Measurements from ENCODE around the gene EXOSC1. TPM values are rescaled to one million over a fixed set of nuclear protein-coding genes. Genes with fewer than 3 reads are reported as not detected.

Gene EXOSC1
- total RNA-seq, 3 donors from 2014 or later, result 27.7 to 37.9 (median 36.7) TPM

DNA sequence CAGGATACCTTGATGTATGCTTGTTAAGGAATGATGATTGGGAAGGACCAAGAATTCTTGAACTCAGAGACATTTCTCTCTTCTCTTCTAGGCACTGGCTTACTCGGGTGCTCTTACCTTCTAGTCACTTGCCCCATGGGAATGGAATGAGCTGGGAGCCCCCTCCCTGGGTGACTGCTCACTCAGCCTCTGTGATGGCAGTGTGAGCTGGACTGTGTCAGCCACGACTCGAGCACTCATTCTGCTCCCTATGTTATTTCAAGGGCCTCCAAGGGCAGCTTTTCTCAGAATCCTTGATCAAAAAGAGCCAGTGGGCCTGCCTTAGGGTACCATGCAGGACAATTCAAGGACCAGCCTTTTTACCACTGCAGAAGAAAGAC, 10.9 kb upstream of the EXOSC1 start:
- Histone ChIP-seq H3K36me3 (peaks cover 4% of the 10 kb centered on the region), H3K27ac (no peak overlapping the region), H3K4me3 (no peak overlapping the region), H3K4me1 (no peaks in the 10 kb centered on the region), H3K27me3 (no peaks in the 10 kb centered on the region), H3K9me3 (no peaks in the 10 kb centered on the region)
- no peak for TF ChIP-seq POLR2A (IDR thresholded peaks at IDR 0.05)
- no peak for TF ChIP-seq POLR2AphosphoS5 (IDR thresholded peaks at IDR 0.05)
- TF ChIP-seq, protein P1, sequence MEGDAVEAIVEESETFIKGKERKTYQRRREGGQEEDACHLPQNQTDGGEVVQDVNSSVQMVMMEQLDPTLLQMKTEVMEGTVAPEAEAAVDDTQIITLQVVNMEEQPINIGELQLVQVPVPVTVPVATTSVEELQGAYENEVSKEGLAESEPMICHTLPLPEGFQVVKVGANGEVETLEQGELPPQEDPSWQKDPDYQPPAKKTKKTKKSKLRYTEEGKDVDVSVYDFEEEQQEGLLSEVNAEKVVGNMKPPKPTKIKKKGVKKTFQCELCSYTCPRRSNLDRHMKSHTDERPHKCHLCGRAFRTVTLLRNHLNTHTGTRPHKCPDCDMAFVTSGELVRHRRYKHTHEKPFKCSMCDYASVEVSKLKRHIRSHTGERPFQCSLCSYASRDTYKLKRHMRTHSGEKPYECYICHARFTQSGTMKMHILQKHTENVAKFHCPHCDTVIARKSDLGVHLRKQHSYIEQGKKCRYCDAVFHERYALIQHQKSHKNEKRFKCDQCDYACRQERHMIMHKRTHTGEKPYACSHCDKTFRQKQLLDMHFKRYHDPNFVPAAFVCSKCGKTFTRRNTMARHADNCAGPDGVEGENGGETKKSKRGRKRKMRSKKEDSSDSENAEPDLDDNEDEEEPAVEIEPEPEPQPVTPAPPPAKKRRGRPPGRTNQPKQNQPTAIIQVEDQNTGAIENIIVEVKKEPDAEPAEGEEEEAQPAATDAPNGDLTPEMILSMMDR (IDR thresholded peaks at IDR 0.05), result no peak
- intact Hi-C loops (cut with DNase I; ENCODE audit: low total_unique reads), result no loop called here
- DNase-seq (ENCODE audit: low spot score in 2 of 2), result no peak

- intact Hi-C loops (cut with DNase I; ENCODE audit: low total_unique reads), result no loop called here
- Histone ChIP-seq H3K9me3 (no peaks in the 10 kb centered on the region), H3K4me1 (no peaks in the 10 kb centered on the region), H3K27me3 (no peaks in the 10 kb centered on the region), H3K27ac (peak overlapping the region in 1 of 2 donors; percentile 26), H3K36me3 (peaks cover 4% of the 10 kb centered on the region), H3K4me3 (no peak overlapping the region)
- DNase-seq (ENCODE audit: low spot score in 2 of 2), result no peak
- TF ChIP-seq POLR2A (IDR thresholded peaks at IDR 0.05) (no peak), POLR2AphosphoS5 (IDR thresholded peaks at IDR 0.05) (no peak)
- TF ChIP-seq, protein P1 (IDR thresholded peaks at IDR 0.05), result no peak
These were observed 10.4 kb upstream of the EXOSC1 start for GRCh38 chr10:97456034-97456685.

DNA sequence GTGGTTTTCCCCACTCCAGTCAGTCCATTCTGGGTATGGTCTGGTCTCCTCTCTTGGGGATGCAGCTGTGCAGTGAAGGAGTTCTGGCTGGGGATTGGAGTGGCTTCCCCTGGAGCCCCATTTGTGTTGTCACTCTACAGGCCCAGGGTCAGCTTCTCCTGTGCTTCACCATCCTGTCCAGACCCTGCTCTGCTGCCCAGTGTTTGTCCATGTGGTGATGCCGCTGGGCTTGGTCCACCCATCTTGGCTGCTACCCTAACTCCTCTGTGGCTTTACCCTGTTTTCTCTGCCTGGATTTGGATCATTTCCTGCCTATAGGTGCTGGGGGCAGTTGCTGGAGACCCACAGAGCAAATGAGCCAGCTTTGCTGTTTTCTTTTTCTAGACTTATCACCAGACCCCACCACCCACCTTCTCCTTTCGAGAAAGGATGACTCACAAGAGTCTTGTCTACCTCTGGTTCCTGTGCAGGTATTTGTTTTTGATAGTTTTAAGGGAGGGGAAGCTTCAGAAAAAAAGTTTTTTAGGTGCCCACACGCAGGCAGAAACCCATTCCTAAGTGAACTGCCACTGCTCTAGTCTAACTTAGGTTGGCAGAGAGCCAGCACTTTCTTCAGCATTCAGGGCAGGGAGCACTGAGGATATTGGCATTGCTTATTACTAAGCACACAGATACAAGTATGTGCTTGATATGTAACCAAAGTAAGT, 8.7 kb upstream of the EXOSC1 start:
- H3K36me3 ChIP-seq, result no peaks in the 10 kb centered on the region
- H3K4me3 ChIP-seq, result no peak overlapping the region
- H3K9me3 ChIP-seq, result no peaks in the 10 kb centered on the region
- no peak for DNase-seq (ENCODE audit: low spot score in 2 of 2)
- TF ChIP-seq POLR2AphosphoS5 (IDR thresholded peaks at IDR 0.05) (no peak), POLR2A (IDR thresholded peaks at IDR 0.05) (no peak)
- TF ChIP-seq, protein P1 (IDR thresholded peaks at IDR 0.05), result no peak
- H3K27me3 ChIP-seq, result no peaks in the 10 kb centered on the region
- intact Hi-C loops (cut with DNase I; ENCODE audit: low total_unique reads), result no loop called here
- peak overlapping the region; percentile 26 to 64 for H3K27ac ChIP-seq
- no peaks in the 10 kb centered on the region for H3K4me1 ChIP-seq

- Histone ChIP-seq H3K27ac (peak overlapping the region in 1 of 2 donors; percentile 10), H3K4me3 (no peak overlapping the region), H3K9me3 (no peaks in the 10 kb centered on the region), H3K4me1 (peaks cover 1 to 4% of the 10 kb centered on the region in 2 donors), H3K36me3 (no peaks in the 10 kb centered on the region), H3K27me3 (no peaks in the 10 kb centered on the region)
- DNase-seq (ENCODE audit: low spot score in 2 of 2), result no peak
- TF ChIP-seq POLR2A (IDR thresholded peaks at IDR 0.05), result no peak
- TF ChIP-seq POLR2AphosphoS5 (IDR thresholded peaks at IDR 0.05), result no peak
- TF ChIP-seq, protein P1 (IDR thresholded peaks at IDR 0.05), result no peak
- intact Hi-C loops (cut with DNase I; ENCODE audit: low total_unique reads), result no loop called here
These were observed 6.5 kb upstream of the EXOSC1 start for GRCh38 chr10:97452352-97452751.

- Histone ChIP-seq H3K36me3 (no peaks in the 10 kb centered on the region), H3K9me3 (no peaks in the 10 kb centered on the region), H3K27me3 (no peaks in the 10 kb centered on the region), H3K4me3 (no peak overlapping the region), H3K4me1 (peaks cover 4 to 11% of the 10 kb centered on the region in 2 donors), H3K27ac (peak overlapping the region; percentile 18 to 30)
- intact Hi-C loops (cut with DNase I; ENCODE audit: low total_unique reads), result no loop called here
- no peak for TF ChIP-seq POLR2AphosphoS5 (IDR thresholded peaks at IDR 0.05)
- no peak for TF ChIP-seq POLR2A (IDR thresholded peaks at IDR 0.05)
- TF ChIP-seq, protein P1 (IDR thresholded peaks at IDR 0.05), result no peak
- DNase-seq (ENCODE audit: low spot score in 2 of 2), result no peak
These were observed 5.8 kb upstream of the EXOSC1 start for GRCh38 chr10:97451605-97452004.
